GM19193 (cell line): ENCODE measurements around the gene ACAD11.

Experiments
- POLR2A ChIP-seq: IDR thresholded peaks from 4 replicates; pipeline ENCODE4 v1.6.1; 2011; ENCODE audit not compliant: insufficient read depth, insufficient read length; ENCODE audit errors: extremely low read depth

The ACAD11 gene

DNA sequence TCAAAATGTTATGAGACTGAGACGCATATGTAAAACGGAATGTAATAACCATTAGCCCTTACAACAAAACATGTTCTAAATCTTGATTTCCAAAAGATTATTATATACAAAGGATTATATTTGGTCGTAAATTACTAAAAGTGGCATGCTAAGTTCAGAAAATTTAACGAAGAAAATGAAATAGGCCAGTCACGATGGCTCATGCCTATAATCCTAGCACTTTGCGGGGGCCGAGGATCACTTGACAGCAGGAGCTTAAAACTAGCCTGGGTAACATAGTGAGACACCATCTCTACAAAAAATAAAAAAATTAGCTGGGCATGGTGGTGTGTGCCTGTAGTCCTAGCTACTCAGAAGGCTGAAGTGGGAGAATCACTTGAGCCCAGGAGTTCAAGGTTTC is 29.0 kb downstream of the ACAD11 start:
- TF ChIP-seq POLR2A = no peak

GRCh38 chr3:132629928-132630327 is 29.7 kb downstream of the ACAD11 start:
- TF ChIP-seq POLR2A = no peak

- no peak for TF ChIP-seq POLR2A
Observed at GRCh38 chr3:132628157-132628556, 31.5 kb downstream of the ACAD11 start.

DNA sequence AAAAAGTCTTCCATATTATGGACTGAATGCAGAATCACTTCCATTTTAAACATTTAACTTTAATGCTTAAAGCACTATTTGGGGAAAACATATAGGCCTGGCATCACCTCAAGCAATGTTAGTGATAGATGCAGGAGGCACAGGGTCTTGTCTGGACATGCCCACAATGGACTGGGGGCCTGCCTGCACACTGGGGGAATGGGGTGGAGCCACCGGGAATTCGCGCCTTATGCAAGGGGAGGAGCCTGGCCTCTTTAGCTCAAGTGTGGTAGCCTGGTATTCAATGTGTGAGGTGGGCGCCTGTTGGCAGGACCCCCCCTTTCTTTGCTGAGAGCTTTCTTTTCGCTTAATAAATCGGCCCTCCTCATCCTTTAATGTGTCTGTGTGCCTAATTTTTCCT is 32.7 kb downstream of the ACAD11 start:
- TF ChIP-seq POLR2A = no peak

DNA sequence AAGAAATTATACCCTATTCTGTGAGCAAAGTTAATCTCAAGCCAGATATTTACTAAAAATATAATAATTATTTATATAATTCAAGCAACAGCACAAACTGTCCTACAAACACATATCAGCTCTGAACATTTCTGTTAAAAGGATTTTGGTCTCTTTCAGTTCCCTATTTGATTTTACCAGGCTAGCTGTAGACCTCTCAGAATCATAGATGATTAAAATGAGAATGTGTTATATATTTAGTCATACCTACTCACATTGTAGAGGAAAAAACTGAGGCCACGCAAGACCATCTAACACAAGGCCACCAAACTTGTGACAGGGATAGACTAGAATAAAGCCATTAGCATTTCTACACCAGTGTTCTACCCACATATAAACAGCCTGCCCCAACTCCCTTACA is 34.0 kb downstream of the ACAD11 start:
- TF ChIP-seq POLR2A = no peak

DNA sequence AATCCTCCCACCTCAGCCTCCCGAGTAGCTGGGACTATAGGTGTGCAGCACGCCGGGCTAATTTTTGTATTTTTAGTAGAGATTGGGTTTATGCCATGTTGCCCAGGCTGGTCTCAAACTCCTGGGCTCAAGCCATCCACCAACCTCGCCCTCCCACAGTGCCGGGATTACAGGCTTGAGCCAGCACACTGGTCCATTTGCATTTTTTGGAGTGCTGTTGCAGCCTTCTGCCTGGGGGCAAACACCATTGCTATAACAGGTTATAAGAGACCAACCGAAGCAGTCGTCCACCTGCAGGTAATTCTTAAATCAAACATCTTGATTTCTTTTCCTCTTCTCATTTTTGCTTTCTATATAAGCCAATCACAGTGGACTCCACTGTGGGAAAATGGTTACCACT is 34.8 kb downstream of the ACAD11 start:
- no peak for TF ChIP-seq POLR2A

GRCh38 chr3:132623646-132624045 is 36.0 kb downstream of the ACAD11 start:
- no peak for TF ChIP-seq POLR2A

- no peak for TF ChIP-seq POLR2A
Observed at GRCh38 chr3:132622761-132623160, 36.8 kb downstream of the ACAD11 start.

DNA sequence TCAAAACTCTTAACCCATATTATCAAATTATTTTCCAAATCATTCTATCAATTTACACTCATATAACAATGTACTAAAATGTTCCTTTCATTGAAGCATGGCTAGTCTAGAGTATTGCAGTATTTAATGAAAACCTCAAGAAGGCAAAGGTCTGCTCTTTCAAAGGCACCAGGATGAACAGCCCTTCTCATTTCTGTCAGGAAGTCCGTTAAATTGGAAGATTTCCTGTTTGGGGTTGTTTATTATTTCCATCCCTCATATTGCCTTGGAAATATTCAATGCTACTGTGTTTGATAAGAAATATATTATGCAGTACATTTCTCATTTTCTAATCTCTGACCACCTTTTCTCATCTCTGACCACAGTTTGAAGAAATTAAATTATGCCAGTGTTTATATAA is 37.5 kb downstream of the ACAD11 start:
- no peak for TF ChIP-seq POLR2A

DNA sequence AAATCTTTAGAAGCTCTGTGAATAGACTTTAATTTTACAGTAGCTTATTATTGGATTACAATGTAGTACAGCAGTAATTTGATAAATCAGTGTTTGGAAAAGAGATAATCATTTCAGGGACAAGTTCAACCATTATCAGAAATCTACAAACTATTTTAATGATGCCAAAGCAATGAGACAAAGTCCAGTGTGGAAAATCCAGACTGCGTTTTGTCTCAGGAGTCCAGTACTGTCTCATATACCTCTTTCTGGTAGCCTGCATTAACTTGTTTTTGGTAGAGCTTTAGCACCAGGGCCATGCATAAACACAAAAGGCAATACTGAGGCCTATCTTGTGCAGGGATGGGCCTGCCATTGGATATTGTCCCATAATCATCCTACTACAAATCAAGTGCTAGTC is 42.8 kb downstream of the ACAD11 start:
- no peak for TF ChIP-seq POLR2A

- no peak for TF ChIP-seq POLR2A
Observed at GRCh38 chr3:132615881-132616280, 43.7 kb downstream of the ACAD11 start.

DNA sequence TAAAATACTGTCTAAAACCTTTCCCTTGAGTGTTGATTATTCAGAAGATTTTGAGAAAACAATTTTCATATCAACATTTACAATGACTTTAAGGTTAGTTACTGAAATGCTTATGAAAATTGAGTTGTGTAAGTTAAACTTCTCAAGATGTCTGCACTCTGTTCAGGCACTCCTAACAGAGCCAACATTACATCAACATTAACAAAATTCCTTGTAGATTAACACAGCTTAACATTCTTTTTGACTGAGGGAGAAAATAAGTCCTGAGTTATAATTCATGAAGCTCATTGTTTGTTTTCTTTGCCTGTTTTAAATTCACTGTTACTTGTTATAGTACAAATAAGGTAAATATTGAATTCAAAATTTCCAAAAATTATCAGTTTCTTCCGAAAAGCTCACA is 53.5 kb downstream of the ACAD11 start:
- TF ChIP-seq POLR2A = no peak

DNA sequence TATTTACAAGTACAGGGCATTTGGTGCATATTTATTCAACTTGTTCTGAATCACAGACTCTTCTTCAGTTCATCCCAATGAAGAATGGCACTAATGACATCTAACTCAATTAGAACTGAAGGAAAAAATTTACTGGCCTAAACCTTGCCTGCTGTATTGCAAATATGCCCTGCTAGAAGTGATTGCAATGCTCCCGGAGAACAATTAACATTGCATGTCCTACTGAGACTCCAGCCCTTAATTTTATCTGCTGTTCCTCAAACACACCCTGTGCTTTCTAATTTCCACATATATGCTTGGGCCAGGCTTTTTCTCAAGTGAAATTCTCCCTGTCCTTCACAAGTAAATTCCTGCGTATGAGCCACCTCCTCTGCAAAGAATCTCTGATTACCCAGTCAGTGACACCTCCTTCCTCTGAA is 54.2 kb downstream of the ACAD11 start:
- TF ChIP-seq POLR2A = no peak

DNA sequence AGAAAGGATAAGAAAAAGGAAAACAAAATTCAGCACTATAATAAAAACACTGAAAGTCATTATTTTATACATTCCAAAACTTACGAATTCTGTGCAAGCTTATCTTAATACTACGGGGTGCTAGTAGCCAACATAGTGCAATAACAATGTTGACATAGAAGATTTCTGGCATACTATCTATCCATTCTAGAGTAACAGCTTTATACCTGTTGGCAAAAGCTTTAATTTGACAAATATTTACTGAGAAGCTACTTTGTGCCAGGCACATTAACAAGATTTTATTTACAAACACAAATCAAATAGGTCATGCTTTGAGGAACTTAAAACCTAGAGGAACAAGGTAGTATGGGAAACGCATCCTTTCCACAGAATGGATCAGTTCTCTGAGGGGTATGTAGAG is 61.4 kb downstream of the ACAD11 start:
- no peak for TF ChIP-seq POLR2A

DNA sequence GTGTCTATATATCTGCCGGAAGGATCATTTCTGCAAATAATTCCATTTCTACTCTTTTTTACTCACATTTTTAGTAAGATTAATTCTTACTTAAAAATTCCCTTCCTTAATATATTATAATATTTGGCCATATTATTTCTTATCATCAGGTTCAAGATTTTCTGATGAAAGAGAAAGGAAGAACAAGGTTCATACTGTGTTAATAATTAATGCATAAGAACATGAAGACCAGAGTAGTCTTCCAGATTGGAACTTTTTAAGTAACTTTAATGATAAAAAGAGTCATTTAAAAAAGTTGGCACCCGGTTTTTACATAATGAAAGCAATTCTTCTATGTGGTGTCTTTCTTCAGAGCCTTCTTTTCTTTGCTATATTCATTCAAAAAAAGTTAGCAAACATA is 61.9 kb downstream of the ACAD11 start:
- TF ChIP-seq POLR2A = no peak

- TF ChIP-seq POLR2A = no peak
Observed at GRCh38 chr3:132596816-132597433, 62.7 kb downstream of the ACAD11 start, which contains the start of gene ACKR4. Gene ACKR4 (plus strand): TSS chr3:132597270. CDS start chr3:132600398, 3,128 bp downstream.

- TF ChIP-seq POLR2A = no peak
Observed at GRCh38 chr3:132596326-132596725, 63.3 kb downstream of the ACAD11 start.
